ENCODE measurements around the gene PRAMEF11.
"Not testable (repeated sequence)": the region's sequence is repeated elsewhere in the genome, so short reads cannot be mapped to it uniquely, and the experiment has no call there.

DNA sequence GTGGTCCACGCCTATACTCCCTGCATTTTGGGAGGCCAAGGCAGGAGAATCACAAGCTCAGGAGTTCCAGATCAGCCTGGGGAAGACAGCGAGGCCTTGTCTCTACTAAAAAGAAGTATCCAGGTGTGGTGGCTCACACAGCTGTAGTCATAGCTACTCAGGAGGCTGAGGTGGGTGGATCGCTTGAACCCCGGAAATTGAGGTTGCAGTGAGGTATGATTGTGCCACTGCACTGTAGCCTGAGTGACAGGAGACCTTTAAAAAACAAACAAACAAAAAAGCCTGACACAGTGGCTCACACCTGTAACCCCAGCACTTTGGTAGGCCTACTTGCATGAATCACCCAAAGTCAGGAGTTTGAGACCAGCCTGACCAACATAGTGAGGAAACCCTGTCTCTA is 47.2 kb upstream of the PRAMEF11 start:
- TF ChIP-seq EZH2phosphoT487 (IDR thresholded peaks at IDR 0.05; ENCODE audit: insufficient read depth, low read depth); EZH2 (IDR thresholded peaks at IDR 0.05; ENCODE audit: insufficient read depth, poor library complexity, severe bottlenecking): not testable (repeated sequence)
